ENCODE data around the gene ATIC.

Gene ATIC

GRCh38 chr2:215271446-215271845 lies 40.4 kb upstream of the ATIC start:
- H3K4me3 ChIP-seq (ENCODE audit: low read depth, low read length), result no peak overlapping the region
- TF ChIP-seq CTCF (IDR thresholded peaks at IDR 0.05; ENCODE audit: borderline replicate concordance, insufficient read depth, low read depth, low read length), result no peak

- TF ChIP-seq CTCF (IDR thresholded peaks at IDR 0.05; ENCODE audit: borderline replicate concordance, insufficient read depth, low read depth, low read length), result no peak
- no peak overlapping the region for H3K4me3 ChIP-seq (ENCODE audit: low read depth, low read length)
Measured at GRCh38 chr2:215272918-215273317, 38.9 kb upstream of the ATIC start.

GRCh38 chr2:215274829-215275228 lies 37.0 kb upstream of the ATIC start:
- H3K4me3 ChIP-seq (ENCODE audit: low read depth, low read length), result no peak overlapping the region
- no peak for TF ChIP-seq CTCF (IDR thresholded peaks at IDR 0.05; ENCODE audit: borderline replicate concordance, insufficient read depth, low read depth, low read length)

GRCh38 chr2:215275824-215276223 lies 36.0 kb upstream of the ATIC start:
- no peak for TF ChIP-seq CTCF (IDR thresholded peaks at IDR 0.05; ENCODE audit: borderline replicate concordance, insufficient read depth, low read depth, low read length)
- H3K4me3 ChIP-seq (ENCODE audit: low read depth, low read length), result no peak overlapping the region

- no peak for TF ChIP-seq CTCF (IDR thresholded peaks at IDR 0.05; ENCODE audit: borderline replicate concordance, insufficient read depth, low read depth, low read length)
- no peak overlapping the region for H3K4me3 ChIP-seq (ENCODE audit: low read depth, low read length)
Measured at GRCh38 chr2:215277944-215278343, 33.9 kb upstream of the ATIC start.

- no peak for TF ChIP-seq CTCF (IDR thresholded peaks at IDR 0.05; ENCODE audit: borderline replicate concordance, insufficient read depth, low read depth, low read length)
- no peak overlapping the region for H3K4me3 ChIP-seq (ENCODE audit: low read depth, low read length)
Measured at GRCh38 chr2:215280326-215280725, 31.5 kb upstream of the ATIC start.

GRCh38 chr2:215283221-215283620 lies 28.6 kb upstream of the ATIC start:
- no peak for TF ChIP-seq CTCF (IDR thresholded peaks at IDR 0.05; ENCODE audit: borderline replicate concordance, insufficient read depth, low read depth, low read length)
- H3K4me3 ChIP-seq (ENCODE audit: low read depth, low read length), result no peak overlapping the region

Measured in GM12875 (cell line).